OCI-LY7 (cell line): ENCODE data around the gene EDC3. TPM values are rescaled to one million over a fixed set of nuclear protein-coding genes. Genes with fewer than 3 reads are reported as not detected.

Source experiments
- BruUV-seq: library from RNA; stranded (reverse); fragments of 400-500 nt; replicated peaks from 2 replicates; lab custom pipeline; 2021; lab: Mats Ljungman, UMichigan
- CTCF ChIA-PET: fragments of 300-600 bp; sonication (Branson Sonifier 250); formaldehyde crosslinking; loops from one replicate; lab custom pipeline; 2022; ENCODE audit warnings: antibody characterized with exemption; ENCODE audit not compliant: unreplicated experiment; lab: Charles Lee
- POLR2A ChIA-PET: fragments of 300-600 bp; sonication (Branson Sonifier 250); formaldehyde crosslinking; loops from one replicate; lab custom pipeline; 2022; ENCODE audit warnings: antibody characterized with exemption; lab: Charles Lee
- DNase-seq: peaks from one replicate; pipeline ENCODE4 v3.0.0-alpha.2; 2015; ENCODE audit warnings: low spot score
- H2AFZ ChIP-seq: fragments of 200-600 bp; sonication (generic), shearing (Covaris generic); 2 replicates; pipeline ENCODE4 v1.6.1; 2014; ENCODE audit warnings: mild to moderate bottlenecking, antibody characterized with exemption, low read length, moderate library complexity
- H3K27ac ChIP-seq: fragments of 200-600 bp; sonication (generic); 2 replicates; pipeline ENCODE4 v1.5.1; 2014; ENCODE audit warnings: mixed run types, low read depth, mild to moderate bottlenecking, moderate library complexity, low read length, inconsistent platforms; ENCODE audit not compliant: poor library complexity, severe bottlenecking
- H3K36me3 ChIP-seq: fragments of 200-600 bp; sonication (generic); 2 replicates; pipeline ENCODE4 v1.6.1; 2014; ENCODE audit warnings: mild to moderate bottlenecking, antibody characterized with exemption, low read length, moderate library complexity, mixed read lengths; ENCODE audit not compliant: insufficient read depth
- H3K4me1 ChIP-seq: fragments of 200-600 bp; sonication (generic); 2 replicates; pipeline ENCODE4 v1.5.1; 2014; ENCODE audit warnings: mild to moderate bottlenecking, low read length; ENCODE audit not compliant: insufficient read depth, poor library complexity, severe bottlenecking
- H3K4me2 ChIP-seq: fragments of 200-600 bp; sonication (generic); 2 replicates; pipeline ENCODE4 v1.6.1; 2014; ENCODE audit warnings: mild to moderate bottlenecking, low read length
- H3K4me3 ChIP-seq: fragments of 200-600 bp; sonication (generic); 2 replicates; pipeline ENCODE4 v1.5.1; 2014; ENCODE audit warnings: mild to moderate bottlenecking, low read depth, low read length; ENCODE audit not compliant: poor library complexity, severe bottlenecking
- H3K79me2 ChIP-seq: fragments of 200-600 bp; sonication (generic); 2 replicates; pipeline ENCODE4 v1.6.1; 2016; ENCODE audit warnings: low read depth, mild to moderate bottlenecking, low read length, moderate library complexity, mixed read lengths; ENCODE audit not compliant: insufficient read depth
- H3K9me2 ChIP-seq: fragments of 200-600 bp; sonication (generic); 2 replicates; pipeline ENCODE4 v1.6.1; 2016; ENCODE audit warnings: mild to moderate bottlenecking, low read length, mixed read lengths; ENCODE audit not compliant: insufficient read depth
- H3K9me3 ChIP-seq: fragments of 200-600 bp; sonication (generic); 2 replicates; pipeline ENCODE4 v1.6.1; 2014; ENCODE audit warnings: mild to moderate bottlenecking, mixed run types, low read length, mixed read lengths
- H4K20me1 ChIP-seq: fragments of 200-600 bp; sonication (generic); 2 replicates; pipeline ENCODE4 v1.6.1; 2014; ENCODE audit warnings: mild to moderate bottlenecking, antibody characterized with exemption, low read length, moderate library complexity, mixed read lengths; ENCODE audit not compliant: insufficient read depth
- CTCF ChIP-seq: fragments of 200-600 bp; sonication (generic); conservative IDR thresholded peaks from 2 replicates; pipeline ENCODE4 v1.5.1; 2014; ENCODE audit warnings: mild to moderate bottlenecking, antibody characterized with exemption, low read length, moderate library complexity, mixed read lengths
- EZH2phosphoT487 ChIP-seq: fragments of 200-600 bp; sonication (generic); IDR thresholded peaks from 2 replicates; pipeline ENCODE4 v1.6.1; 2018; ENCODE audit warnings: low read depth, borderline replicate concordance, mild to moderate bottlenecking, mixed run types, antibody characterized with exemption, low read length, moderate library complexity, mixed read lengths
- intact Hi-C: fragments of 100-400 bp; cut with micrococcal nuclease; formaldehyde crosslinking; loops from one replicate; pipeline ENCODE4 v1.10.0; 2022; ENCODE audit not compliant: unreplicated experiment
- total RNA-seq, 2 experiments: library from RNA; depleted of rRNA in 1 of 2; stranded (reverse); fragments of >200 nt in 1 of 2; shearing (Covaris generic) in 1 of 2; gene quantifications; 2 replicates each; pipeline ENCODE4 v1.2.3, GENCODE V29; 2014 to 2022

Gene EDC3
- total RNA-seq, 2 experiments from 2014 or later: 13.4 to 51.4 TPM

GRCh38 chr15:74680456-74680855, 15.4 kb downstream of the EDC3 start:
- Histone ChIP-seq H3K27ac (no peak overlapping the region), H4K20me1 (no peaks in the 10 kb centered on the region), H3K9me3 (0 out of 2 replicates have a peak, but pooled peaks cover 4% of the 10 kb centered on the region), H3K4me3 (no peak overlapping the region), H3K4me1 (no peaks in the 10 kb centered on the region), H3K79me2 (0 out of 2 replicates have a peak, but pooled peaks cover 6% of the 10 kb centered on the region), H2AFZ (no peak overlapping the region), H3K9me2 (no peaks in the 10 kb centered on the region), H3K4me2 (no peak overlapping the region), H3K36me3 (peaks cover 15% of the 10 kb centered on the region)
- no peak for DNase-seq
- ChIA-PET CTCF (no interaction called here), POLR2A (no interaction called here)
- intact Hi-C loops: no loop called here
- TF ChIP-seq CTCF (no peak), EZH2phosphoT487 (no peak)
- no TSS peak for BruUV-seq

GRCh38 chr15:74676801-74677200, 19.0 kb downstream of the EDC3 start:
- no TSS peak for BruUV-seq
- intact Hi-C loops: no loop called here
- POLR2A ChIA-PET: interaction anchor here (0.9 to 1.1 kb wide), 3 partner anchors 12 to 100 kb away, joined by 3 to 8 read pairs (median 3); no protein-coding TSS in a partner anchor

More at GRCh38 chr15:74676801-74677200, 19.0 kb downstream of the EDC3 start:
- CTCF ChIA-PET: interaction anchor here (1.0 to 1.1 kb wide), 2 partner anchors 19 to 21 kb away, joined by 3 to 4 read pairs; partner anchors contain the start of gene EDC3
- Histone ChIP-seq H3K4me3 (no peak overlapping the region), H2AFZ (no peak overlapping the region), H3K4me2 (no peak overlapping the region), H3K9me2 (no peaks in the 10 kb centered on the region), H3K9me3 (no peaks in the 10 kb centered on the region), H4K20me1 (no peaks in the 10 kb centered on the region), H3K79me2 (0 out of 2 replicates have a peak, but pooled peaks cover 6% of the 10 kb centered on the region), H3K36me3 (peaks cover 17% of the 10 kb centered on the region; the same call in 1 of the 2 replicates), H3K4me1 (no peaks in the 10 kb centered on the region), H3K27ac (no peak overlapping the region)
- DNase-seq: no peak
- TF ChIP-seq EZH2phosphoT487 (no peak), CTCF (no peak)
